Testis (tissue), 3 donors: ENCODE measurements around the gene TMEM141. TPM values are rescaled to one million over a fixed set of nuclear protein-coding genes. Genes with fewer than 3 reads are reported as not detected.

ENCODE experiments used
- DNase-seq: peaks from one replicate; pipeline ENCODE4 v3.0.0-alpha.2; 2019
- H3K27ac ChIP-seq, 2 donors: fragments of 200-600 bp; sonication (generic); one replicate each; pipeline ENCODE4 v1.5.1; 2019
- H3K27me3 ChIP-seq: fragments of 200-600 bp; sonication (generic); one replicate; pipeline ENCODE4 v1.5.1; 2019
- H3K36me3 ChIP-seq: fragments of 200-600 bp; sonication (generic); one replicate; pipeline ENCODE4 v1.5.1; 2017; ENCODE audit warnings: low read depth; ENCODE audit errors: missing control alignments
- H3K4me1 ChIP-seq: fragments of 200-600 bp; sonication (generic); one replicate; pipeline ENCODE4 v1.5.1; 2019
- H3K4me3 ChIP-seq, 2 donors: fragments of 200-600 bp; sonication (generic); one replicate each; pipeline ENCODE4 v1.5.1; 2017 to 2019
- H3K9me3 ChIP-seq: fragments of 200-600 bp; sonication (generic); one replicate; pipeline ENCODE4 v1.5.1; 2017
- POLR2A ChIP-seq: fragments of 450-650 bp; IDR thresholded peaks from one replicate; pipeline ENCODE4 v1.6.1; 2017; ENCODE audit warnings: antibody characterized with exemption, mild to moderate bottlenecking, moderate library complexity
- WGBS, 2 donors: methylation state at CpG; one replicate each; pipeline ENCODE4 v1.1.5; 2018; 5-methylcytosine and 5-hydroxymethylcytosine counted together
- intact Hi-C: fragments of 100-400 bp; cut with DNase I; formaldehyde crosslinking; loops from one replicate; pipeline ENCODE4 v1.15.1; 2023; ENCODE audit warnings: low total_unique reads
- polyA plus RNA-seq: library from polyadenylated mRNA; stranded (reverse); fragments of 350-450 nt; fragmentation: Illumina TruSeq; extraction: RNeasy Lipid Tissue Mini Kit (QIAGEN cat#74804); gene quantifications from one replicate; pipeline ENCODE4 v1.2.3, GENCODE V29; 2014; ENCODE audit warnings: low read depth, low replicate concordance; ENCODE audit not compliant: insufficient read depth
- total RNA-seq, 2 donors: library from RNA; depleted of rRNA; stranded (reverse); fragments of >200 nt; gene quantifications; one replicate each; pipeline ENCODE4 v1.2.3, GENCODE V29; 2016
- TF ChIP-seq, protein P1 (sequence below), 3 experiments: fragments of 450-650 bp in 2 of 3; fragments of 200-600 bp in 1 of 3; sonication (generic) in 1 of 3; IDR thresholded peaks; one replicate each; pipeline ENCODE4 v1.5.1; 2016 to 2019; ENCODE audit warnings: antibody characterized with exemption in 3 of 3, mild to moderate bottlenecking in 2 of 3, moderate library complexity in 1 of 3

The TMEM141 gene
- total and polyA plus RNA-seq, 3 donors from 2014 or later: 80.4 to 127 (median 108) TPM

DNA sequence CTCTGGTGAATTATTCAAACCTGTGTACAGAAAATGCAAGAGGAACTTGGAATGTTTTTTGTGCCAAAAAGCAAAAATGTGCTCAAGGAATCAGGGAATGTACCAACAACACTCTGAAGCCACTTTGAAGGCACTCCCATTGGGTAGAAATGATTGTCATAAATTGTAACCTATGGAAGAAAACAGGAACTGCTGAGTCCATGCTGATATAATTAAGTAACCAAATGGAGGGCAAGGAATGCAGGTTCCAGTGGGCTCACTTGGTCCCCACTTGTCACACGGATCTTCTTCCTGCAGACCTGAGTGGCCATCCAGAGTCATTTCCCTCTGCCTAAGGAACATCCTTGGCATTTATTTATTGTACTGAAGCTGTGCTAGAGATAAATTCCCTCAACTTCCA is 39.9 kb upstream of the TMEM141 start:
- 86 to 94% methylated on average over 1 of the region's 1 CpG for WGBS, 2 donors
- no peak for DNase-seq
- H3K9me3 ChIP-seq: no peaks in the 10 kb centered on the region
- intact Hi-C loops: no loop called here
- H3K36me3 ChIP-seq: no peaks in the 10 kb centered on the region
- no peak overlapping the region for H3K4me3 ChIP-seq
- no peaks in the 10 kb centered on the region for H3K27me3 ChIP-seq
- H3K27ac ChIP-seq: no peak overlapping the region
- peaks cover 28% of the 10 kb centered on the region for H3K4me1 ChIP-seq
- TF ChIP-seq, protein P1, sequence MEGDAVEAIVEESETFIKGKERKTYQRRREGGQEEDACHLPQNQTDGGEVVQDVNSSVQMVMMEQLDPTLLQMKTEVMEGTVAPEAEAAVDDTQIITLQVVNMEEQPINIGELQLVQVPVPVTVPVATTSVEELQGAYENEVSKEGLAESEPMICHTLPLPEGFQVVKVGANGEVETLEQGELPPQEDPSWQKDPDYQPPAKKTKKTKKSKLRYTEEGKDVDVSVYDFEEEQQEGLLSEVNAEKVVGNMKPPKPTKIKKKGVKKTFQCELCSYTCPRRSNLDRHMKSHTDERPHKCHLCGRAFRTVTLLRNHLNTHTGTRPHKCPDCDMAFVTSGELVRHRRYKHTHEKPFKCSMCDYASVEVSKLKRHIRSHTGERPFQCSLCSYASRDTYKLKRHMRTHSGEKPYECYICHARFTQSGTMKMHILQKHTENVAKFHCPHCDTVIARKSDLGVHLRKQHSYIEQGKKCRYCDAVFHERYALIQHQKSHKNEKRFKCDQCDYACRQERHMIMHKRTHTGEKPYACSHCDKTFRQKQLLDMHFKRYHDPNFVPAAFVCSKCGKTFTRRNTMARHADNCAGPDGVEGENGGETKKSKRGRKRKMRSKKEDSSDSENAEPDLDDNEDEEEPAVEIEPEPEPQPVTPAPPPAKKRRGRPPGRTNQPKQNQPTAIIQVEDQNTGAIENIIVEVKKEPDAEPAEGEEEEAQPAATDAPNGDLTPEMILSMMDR (IDR thresholded peaks at IDR 0.05): no peak
- no peak for TF ChIP-seq POLR2A

DNA sequence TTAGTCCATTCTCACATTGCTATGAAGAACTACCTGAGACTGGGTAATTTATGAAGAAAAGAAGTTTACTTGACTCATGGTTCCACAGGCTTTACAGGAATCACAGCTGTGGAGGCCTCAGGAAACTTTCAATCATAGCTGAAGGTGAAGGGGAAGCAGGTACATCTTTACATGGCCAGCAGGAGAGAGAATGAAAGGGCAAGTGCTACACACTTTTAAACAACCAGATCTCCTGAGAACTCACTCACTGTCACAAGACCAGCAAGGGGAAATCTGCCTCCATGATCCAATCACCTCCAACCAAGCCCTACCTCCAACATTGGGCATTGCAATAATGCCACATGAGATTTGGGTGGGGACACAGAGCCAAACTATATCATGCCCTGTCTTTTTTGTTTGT is 39.3 kb upstream of the TMEM141 start:
- no peak for TF ChIP-seq POLR2A
- TF ChIP-seq, protein P1 (IDR thresholded peaks at IDR 0.05): no peak
- no peaks in the 10 kb centered on the region for H3K9me3 ChIP-seq
- no peaks in the 10 kb centered on the region for H3K36me3 ChIP-seq
- intact Hi-C loops: no loop called here
- H3K27me3 ChIP-seq: no peaks in the 10 kb centered on the region
- H3K27ac ChIP-seq: no peak overlapping the region
- no peak for DNase-seq
- no peak overlapping the region for H3K4me3 ChIP-seq
- H3K4me1 ChIP-seq: peaks cover 28% of the 10 kb centered on the region

DNA sequence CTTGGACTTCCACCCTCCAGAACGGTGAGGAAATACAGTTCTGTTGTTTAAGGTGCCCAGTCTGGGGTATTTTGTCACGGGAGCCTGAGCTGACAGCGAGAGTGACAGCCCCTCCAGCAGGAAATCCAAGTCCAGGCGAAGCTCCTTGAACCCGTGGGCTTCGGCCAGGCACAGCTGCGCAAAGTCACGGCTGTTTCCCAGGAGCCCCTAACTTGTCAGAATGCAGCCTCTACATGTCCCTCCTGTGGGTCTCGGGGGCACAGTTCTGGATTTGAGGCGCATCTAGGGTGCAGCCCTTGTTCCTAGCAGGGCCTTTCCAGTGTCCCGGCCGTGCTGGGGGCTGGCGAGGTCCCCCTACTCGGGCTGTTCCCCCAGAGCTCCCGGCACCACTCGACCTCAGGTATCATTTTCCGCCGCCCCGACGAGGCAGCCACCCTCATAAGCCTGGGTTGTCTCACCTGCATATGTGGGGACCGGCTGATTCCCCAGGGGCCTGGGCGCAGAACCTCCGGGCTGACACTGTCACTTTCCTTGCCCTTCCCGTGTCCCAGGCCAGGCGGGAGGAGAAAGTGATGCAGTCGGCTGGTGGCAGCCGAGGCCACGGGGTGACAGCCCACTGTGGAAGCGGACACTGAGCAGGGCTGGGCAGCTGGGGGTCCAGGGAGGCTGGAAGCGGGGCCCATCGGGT is 37.6 kb upstream of the TMEM141 start:
- WGBS, 2 donors: 91 to 93% methylated on average over 27 to 31 of the region's 31 CpGs
- no peaks in the 10 kb centered on the region for H3K27me3 ChIP-seq
- H3K4me1 ChIP-seq: peaks cover 18% of the 10 kb centered on the region
- no peak overlapping the region for H3K27ac ChIP-seq
- intact Hi-C loops: no loop called here
- H3K9me3 ChIP-seq: no peaks in the 10 kb centered on the region
- no peak for DNase-seq
- no peak for TF ChIP-seq POLR2A
- TF ChIP-seq, protein P1 (IDR thresholded peaks at IDR 0.05): no peak
- no peak overlapping the region for H3K4me3 ChIP-seq
- no peaks in the 10 kb centered on the region for H3K36me3 ChIP-seq

DNA sequence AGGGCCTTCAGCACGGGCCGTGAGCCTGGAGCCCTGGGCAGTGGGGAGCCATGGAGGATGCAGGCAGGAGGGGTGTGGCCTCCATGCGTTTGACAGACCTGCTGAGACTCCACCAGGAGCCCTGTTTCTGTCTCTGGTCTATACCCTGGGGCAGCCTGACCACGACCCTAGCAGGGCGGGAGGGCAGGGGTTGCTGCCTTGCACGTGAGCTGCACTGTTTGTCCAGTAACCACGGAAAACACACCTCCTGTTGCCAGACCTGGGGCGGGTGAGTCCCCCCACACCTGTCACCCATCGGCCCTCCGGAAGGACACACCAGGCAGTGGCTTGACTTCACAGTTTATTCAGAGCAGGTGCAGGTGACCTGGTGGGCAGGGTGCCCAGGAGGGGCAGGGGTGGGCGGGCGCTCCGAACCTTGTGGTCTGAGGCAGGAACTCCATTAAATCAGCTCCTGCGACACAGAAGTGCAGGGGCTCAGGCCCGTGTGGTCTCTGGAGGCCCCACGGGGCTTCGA is 37.0 kb upstream of the TMEM141 start:
- peaks cover 12% of the 10 kb centered on the region for H3K4me1 ChIP-seq
- no peaks in the 10 kb centered on the region for H3K36me3 ChIP-seq
- TF ChIP-seq POLR2A: no peak
- TF ChIP-seq, protein P1 (IDR thresholded peaks at IDR 0.05): no peak
- no peak overlapping the region for H3K27ac ChIP-seq
- intact Hi-C loops: no loop called here
- no peaks in the 10 kb centered on the region for H3K27me3 ChIP-seq
- WGBS, 2 donors: 90 to 93% methylated on average over 3 to 15 of the region's 17 CpGs
- no peak overlapping the region for H3K4me3 ChIP-seq
- no peak for DNase-seq
- no peaks in the 10 kb centered on the region for H3K9me3 ChIP-seq
